SHP77 treated with DMSO at 0.1 percent for 48 hours (cell line): ENCODE data around the gene PDGFRA.
"Not testable (repeated sequence)": the region's sequence is repeated elsewhere in the genome, so short reads cannot be mapped to it uniquely, and the experiment has no call there.

Experiments
- DNase-seq: peaks from one replicate; lab custom pipeline; 2025; lab: John Stamatoyannopoulos, UW

PDGFRA gene

DNA sequence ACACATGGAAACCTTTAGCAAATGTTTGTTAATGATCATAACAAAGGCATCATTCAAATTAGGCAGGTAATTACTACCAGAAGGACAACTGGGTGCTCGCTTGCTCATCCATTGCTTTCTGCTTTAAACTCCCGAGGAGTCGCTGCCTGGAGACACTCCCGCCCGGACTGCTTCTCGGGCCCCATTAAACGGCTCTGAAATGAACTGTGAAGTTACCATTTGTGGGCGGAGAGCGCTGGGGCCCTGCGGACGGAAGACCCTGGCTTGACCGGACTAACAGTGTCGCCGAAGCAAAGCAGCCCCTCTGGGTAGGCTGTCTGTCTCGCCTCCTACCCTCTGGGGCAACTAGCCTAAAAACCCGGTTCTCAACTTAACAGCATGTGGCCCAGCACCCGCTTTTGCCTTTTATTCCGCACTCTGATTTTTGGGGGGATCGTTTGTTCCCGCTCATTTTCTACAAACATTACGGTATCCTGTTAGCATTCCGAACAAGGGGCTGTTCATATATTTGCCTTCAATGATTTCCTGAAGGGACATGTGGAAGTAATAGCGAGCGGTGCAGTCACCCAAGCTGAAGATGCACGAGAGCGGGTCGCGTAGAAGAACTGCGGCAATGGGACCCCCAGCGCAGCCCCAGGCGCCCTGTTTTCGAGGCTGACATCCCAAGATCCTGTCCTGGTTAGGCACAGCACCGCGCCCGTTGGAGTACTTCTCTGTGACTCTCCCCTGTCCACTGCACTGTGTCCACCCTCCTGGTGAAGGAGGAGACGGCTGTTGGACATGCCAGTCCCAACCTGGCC lies 1.6 kb upstream of the PDGFRA start:
- DNase-seq: peak; percentile 71

DNA sequence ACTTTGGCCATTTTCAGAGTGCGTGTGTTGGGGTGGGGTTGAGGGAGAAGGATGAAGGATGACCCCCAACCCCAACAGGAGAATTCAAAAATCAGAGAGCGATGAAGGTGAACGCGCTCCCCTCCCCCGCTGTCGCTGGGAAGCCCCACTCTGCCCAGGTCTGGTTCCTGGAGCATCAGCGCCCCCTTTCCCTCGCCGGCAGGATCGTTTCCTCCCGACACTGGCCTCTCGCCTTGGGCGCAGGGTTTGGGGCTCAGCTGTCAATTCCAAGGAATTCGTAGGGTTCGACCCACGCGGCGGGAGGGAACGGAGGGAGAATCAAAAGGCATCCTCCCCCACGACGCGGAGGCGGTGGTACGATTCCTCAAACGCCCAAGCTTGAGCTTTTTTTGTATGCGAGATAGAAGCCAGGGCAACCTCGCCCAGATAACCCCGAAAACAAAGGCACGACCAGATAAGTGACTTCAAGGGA lies 1.0 kb upstream of the PDGFRA start:
- DNase-seq: peak; percentile 72

DNA sequence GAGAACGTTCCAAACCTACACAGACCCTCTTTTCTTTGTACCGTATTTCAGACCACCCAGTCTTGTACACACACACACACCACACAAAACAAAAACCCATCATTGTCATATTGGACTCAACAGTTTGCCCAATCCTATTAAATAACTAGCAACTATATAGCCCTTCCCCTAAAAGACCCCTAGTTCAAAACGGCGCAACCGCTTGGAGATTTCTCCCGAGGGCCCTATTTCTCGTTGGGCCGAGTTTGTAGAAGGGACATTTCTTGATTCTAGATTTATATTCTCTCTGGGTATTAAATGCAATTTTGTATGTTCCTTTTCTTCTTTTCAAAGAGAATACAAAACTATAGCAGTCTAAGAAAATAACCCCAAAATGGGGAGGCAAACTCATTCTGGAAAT lies 547 bp upstream of the PDGFRA start:
- DNase-seq: no peak

DNA sequence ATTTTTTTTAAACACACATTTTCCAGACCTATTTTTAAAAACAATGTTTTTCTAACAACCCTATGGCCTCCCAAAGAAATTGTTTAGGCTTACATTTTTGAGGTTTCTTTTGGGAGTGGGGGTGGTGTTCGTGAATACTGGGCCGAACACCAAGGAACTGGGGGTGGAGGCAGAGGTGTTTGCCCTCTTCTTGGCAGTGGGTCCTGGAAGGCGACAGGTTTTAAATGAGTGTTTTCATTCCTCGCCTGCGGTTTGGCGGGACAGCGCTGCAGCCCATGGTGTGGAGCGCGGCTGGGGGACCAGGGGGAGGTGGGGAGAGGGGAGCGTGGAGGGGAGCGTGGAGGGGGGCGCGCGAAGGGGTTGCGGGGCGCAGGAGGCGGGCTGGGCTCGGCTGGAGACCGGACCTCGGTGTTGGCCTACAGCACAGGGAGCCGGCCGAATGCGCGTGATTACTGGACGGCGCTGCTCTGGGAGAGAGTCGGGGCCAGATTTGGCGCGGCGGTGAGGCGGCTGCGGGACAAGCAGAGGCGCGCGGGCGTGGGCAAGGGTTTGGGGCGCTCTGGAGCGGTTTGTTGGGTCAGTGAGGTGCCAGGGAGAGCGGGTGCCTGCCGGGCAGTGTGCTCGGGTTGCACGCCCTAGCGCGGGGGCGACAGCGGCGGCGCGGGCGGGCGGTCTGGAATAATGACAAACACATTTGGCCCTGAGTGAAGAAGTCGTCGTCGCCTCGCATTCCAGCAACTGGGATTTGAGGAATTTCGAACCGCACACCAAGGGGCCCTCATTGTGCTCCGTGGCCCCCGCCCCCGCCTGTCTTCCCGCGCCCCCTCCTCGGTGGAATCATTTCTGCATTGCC lies 764 bp downstream of the PDGFRA start:
- no peak for DNase-seq

DNA sequence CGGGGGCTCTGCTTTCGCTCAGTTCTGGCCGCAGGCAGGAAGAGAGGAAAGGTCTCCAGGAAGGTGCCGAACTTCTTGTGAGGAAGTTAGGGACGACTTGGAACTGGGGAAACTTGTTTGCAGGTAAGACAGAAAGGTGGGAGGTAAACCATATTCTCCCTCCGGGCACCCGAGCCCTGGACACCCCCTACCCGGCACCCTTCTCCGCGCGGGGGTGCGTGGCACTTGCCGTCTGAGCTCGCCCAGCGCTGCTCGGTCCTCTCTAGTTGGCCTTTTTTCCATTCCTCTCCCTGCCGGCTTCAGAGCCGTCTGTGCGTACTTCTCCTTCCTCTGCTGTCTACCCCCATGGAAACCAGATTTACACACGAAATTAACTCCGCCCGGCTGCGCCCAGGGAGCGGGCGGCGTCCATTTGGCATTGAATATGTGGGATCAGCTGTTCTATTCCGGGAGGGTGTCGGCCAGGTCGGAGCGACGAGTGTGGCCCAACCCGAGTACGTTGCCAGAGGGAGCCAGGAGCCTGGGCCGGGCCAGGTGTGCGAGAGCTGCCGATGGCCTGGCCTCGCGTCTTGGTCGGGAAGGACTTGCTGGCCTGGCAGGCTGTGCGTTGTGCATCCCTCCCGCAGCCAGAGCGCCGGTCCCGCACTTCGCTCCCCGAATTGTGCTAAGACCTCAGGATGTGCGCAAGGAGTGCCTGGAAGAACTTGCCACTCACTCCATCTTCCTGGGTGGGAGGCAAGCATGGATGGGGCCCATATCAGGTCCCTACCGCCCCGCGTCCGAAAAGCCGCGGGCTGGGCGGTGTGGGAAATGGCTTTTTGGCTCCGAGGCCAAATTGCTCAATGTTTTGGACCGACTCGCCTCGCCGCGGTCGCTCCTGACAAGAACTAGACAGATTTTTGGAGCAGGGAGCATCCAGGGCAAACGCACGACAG lies 1.7 kb downstream of the PDGFRA start:
- DNase-seq: no peak

DNA sequence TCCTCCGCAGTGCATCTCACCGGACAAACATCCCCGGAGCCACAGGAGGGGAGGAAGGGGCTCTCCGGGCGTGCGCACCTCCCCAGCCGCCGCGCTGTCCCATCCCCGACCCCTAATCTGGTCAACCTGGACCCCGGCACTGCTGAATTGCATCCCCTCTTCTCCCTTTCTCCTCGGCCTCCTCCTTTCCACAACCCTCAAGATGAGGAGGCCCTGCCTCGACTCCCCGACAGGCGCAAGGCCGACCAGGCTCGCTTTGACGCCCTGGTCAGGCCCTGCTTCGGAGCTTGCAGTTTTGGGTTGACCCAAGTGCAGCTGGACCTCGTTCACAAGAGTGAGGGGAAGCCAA lies 2.3 kb downstream of the PDGFRA start:
- DNase-seq: no peak

DNA sequence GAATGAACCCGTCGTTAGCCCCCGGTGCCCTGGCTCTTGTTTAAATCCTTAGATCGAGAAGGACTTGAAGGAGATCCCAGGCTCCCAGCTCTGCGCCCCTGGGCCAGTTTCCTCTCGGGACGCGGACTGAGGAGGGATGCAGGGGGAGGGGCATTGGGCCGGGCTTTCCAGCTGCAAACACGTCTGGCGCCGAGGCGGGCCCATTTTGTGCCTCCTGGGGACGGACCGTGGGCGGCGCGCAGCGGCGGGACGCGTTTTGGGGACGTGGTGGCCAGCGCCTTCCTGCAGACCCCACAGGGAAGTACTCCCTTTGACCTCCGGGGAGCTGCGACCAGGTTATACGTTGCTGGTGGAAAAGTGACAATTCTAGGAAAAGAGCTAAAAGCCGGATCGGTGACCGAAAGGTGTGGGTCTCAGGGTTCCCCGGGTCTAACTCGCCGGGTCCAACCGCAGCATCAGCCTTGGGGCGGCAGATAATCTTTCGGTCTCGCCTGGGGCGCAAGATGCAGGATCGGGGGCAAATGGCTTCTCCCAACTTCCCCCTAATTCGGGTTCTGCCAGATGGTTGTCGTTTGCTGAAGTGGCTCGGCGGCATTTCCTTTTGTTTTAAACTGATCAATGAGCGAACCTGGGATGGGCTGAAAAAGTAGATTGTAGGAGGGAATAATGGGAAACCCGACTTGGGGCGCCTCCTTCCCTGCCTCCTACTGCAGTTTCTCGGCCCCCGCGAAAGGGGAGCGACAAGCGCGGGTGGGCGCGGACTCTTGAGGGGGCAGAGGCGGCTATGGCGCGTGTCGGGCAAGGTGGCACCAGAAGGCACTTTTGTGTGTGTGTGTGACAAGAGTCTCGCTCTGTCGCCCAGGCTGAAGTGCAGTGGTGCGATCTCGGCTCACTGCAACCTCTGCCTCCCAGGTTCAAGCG lies 2.9 kb downstream of the PDGFRA start:
- no peak for DNase-seq

DNA sequence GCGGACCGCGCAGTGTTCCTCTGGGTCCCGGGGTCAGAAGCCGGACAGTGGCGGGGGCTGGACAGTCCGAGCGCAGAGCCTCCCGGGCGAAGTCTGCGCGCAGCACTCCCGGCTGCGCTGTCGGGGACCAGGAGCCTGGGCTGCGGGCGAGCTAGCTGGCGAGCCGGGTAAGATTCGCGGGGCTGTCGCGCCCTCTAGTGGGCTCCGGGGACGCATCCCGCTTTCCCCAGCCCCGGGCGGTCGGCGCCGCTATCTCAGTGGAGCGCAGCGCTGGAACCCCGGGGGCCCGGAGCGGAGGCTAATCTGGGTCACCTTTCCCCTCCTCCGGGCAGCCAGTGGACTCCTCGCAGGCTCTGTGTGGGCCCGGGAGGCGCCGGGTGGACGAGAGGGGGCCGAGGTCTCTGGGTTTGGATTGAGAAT lies 4.2 kb downstream of the PDGFRA start:
- DNase-seq: peak; percentile 85

DNA sequence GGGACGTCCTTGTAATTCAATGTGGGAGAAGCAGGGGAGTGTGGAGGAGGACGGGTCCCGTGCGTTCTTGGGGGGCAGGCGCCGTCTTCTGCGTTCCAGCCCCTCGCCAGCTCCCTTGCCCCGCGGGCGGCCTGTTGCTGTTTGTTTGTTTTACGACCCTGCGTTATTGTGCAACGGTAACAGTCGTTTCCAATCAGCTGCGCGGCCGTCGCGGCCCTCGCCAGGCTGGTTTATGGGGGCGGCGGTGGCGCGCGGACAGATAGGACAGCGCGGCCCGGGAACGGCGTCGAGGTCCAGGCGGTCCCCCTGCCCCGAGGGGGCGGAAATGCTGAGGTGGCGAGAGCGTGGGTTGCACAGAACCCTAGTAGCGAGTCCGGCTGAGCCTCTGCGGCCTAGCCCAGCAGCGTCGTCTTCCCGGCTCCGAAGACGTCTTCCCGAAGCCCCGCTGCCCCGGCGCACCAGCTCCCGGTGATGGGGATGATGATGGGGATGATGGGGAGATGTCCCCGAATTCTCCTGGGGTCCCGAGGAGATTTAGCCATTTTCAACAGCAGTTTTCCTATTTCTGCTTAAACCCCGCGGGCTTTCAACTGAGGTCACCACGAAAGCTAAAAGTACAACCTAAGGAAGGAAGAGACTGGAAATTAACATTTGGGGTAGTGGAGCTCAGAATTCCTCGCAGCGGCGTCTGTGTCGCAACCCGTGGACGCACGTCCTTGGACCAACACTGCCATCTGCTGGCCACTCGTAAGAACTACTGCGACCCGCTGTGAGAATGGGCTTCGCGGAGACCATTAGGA lies 4.8 kb downstream of the PDGFRA start:
- peak; percentile 65 for DNase-seq

DNA sequence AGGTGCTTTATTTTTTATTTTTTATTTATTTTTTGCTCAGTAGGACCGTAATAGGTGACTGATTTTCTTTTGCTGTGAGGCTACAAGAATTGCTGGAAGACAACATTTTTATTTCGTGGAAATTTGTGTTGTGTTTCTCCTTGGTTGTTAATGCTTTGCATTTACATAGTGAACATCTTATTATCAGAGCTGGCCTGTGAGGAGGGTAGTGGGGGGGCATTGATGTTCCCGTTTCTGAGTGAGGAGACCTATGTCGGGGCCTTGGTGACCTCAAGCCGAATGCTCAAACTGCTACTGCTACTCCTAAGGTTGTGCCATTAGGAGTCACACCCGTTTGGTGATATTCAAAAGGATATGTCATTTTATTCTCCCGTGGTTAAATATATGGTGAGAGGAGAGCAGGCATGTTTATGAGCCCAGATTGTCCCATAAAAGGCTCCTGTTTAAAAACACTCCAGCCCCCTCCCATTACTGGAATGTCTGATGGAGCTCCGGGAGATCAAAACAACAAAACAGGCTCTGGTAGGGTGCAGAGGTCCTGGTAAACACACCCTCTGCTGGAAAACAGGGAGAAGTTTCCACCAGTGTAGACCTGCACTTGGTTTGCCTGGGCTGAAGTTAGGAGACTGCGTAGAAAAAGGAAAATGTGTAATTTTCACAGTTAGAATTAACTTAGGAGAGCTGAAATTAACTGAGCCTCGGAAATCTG lies 5.6 kb downstream of the PDGFRA start:
- no peak for DNase-seq

DNA sequence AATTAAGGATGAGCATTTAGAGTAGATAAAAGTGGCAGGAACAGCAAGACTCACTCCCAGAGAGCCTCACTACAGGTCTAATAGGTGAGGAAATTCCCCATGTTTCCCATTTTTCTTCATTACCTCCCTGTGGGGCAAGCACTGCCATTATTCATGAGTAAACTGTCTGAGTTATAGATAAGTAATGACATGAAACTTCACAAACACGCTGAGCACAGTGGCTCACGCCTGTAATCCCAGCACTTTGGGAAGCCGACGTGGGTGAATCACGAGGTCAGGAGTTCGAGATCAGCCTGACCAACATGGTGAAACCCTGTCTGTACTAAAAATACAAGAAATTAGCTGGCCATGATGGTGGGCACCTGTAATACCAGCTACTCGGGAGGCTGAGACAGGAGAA lies 7.2 kb downstream of the PDGFRA start:
- DNase-seq: not testable (repeated sequence)

DNA sequence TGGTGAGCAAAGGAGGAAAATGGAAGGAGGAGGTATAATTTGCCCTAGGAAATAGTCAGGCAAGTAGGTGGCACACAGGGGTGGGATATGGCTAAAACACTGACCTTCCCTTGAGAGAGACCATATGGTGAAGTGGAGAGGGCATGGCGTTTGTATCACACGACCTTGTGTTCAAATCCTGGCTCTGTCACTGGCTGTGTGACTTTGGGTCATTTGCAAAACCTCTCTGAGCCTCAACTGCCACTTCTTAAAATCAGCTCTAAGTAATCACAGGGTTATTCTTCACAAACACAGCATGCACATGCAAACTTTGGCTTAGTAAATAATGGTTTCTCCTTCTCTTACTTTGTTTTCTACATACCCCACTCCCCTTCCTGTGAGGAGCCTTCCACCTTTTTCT lies 8.7 kb downstream of the PDGFRA start:
- no peak for DNase-seq

DNA sequence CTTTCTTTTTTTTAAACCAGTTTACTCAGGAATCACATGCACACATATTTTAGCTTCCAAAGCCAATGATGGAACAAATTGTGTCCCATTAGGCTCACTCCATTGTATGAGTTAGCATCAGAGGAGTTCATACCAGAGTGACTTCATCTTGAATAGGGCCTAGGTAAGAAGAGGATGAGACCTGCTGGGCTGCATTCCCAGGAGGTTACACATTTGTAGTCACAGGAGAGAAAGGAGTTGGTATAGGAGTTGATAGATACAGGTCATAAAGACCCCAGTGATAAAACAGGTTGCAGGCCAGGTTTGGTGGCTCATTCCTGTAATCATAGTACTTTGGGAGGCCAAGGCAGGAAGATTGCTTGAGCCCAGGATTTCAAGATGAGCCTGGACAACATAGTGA lies 9.3 kb downstream of the PDGFRA start:
- DNase-seq: no peak

DNA sequence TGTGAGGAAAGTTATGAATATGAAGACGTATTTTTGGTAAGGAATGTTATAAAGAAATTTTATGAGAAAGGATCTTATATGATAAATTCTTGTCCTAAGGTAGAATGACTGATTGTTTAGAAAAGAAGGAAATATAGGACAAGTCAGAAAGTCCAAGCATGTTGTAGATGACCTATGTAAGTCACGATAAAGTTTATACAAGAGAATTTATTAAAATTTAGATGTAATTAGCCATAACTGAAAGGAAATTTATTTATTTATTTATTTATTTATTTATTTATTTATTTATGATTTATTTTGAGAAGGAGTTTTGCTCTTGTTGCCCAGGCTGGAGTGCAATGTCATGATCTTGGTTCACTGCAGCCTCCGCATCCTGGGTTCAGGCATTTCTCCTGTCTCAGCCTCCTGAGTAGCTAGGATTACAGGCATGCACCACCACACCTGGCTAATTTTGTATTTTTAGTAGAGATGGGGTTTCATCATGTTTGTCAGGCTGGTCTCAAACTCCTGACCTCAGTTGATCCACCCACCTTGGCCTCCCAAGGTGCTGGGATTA lies 12.3 kb downstream of the PDGFRA start:
- DNase-seq: not testable (repeated sequence)

DNA sequence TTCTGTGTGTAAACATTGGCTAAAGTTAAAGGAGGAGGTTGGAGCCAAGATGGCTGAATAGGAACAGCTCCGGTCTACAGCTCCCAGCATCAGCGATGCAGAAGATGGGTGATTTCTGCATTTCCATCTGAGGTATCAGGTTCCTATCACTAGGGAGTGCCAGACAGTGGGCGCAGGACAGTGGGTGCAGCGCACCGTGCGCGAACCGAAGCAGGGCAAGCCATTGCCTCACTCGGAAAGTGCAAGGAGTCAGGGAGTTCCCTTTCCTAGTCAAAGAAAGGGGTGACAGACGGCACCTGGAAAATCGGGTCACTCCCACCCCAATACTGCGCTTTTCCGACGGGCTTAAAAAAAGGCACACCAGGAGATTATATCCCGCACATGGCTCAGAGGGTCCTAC lies 14.4 kb downstream of the PDGFRA start:
- DNase-seq: not testable (repeated sequence)

DNA sequence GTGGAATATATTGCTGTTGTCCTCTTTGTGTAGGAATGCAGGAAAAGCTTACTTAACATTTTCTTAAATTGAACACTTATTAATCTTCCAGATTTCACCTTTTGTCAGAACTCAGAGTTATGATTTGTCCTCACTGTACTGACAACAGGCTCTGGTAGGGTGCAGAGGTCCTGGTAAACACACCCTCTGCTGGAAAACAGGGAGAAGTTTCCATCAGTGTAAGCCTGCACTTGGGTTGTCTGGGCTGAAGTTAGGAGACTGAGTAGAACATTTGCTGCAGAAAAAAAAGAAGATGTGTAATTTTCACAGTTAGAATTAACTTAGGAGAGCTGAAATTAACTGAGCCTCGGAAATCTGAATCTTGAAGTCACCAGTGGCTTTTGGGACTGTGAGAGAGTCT lies 23.2 kb downstream of the PDGFRA start:
- not testable (repeated sequence) for DNase-seq

DNA sequence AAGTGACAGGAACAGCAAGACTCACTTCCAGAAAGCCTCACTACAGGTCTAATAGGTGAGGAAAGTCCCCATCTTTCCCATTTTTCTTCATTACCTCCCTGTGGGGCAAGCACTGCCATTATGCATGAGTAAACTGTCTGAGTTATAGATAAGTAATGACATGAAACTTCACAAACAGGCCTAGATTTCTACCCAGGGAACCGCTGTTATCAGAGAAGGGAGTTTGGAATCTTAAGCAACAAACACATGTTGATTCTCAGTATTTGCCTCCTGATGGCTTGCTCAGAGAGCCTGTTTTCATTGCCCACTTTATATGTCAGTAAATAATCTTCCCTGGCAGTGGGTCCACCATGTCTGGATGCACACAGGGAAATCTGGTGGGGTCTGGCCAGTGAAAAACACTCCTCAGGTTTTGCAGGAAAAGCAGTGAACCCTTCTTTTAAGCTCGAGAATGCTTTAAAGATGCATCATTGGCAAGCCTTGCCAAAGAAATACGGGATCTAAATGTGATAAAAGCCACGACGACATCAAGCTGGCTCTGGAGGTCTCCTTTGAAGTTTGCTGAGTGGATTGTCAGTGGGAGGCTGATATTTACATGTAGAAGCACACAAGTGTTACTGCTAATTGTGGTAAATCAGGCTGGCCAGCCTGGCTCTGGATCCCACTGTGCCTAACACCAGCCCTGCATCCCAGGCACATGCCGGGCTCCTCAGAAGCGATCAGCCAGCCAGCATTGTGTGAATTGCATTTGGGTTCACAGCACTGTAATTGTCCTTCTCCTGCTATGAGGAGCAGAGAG lies 25.2 kb downstream of the PDGFRA start:
- DNase-seq: no peak

DNA sequence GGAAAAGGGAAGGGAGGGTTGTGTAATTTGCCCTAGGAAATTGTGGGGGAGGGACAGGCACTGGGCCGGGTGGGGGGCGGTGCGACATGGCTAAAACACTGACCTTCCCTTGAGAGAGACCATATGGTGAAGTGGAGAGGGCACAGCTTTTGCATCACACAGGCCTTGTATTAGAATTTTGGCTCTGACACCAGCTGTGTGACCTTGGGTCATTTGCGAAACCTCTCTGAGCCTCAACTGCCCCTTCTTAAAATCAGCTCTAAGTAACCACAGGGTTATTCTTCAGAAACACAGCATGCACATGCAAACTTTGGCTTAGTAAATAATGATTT lies 25.8 kb downstream of the PDGFRA start:
- DNase-seq: no peak

DNA sequence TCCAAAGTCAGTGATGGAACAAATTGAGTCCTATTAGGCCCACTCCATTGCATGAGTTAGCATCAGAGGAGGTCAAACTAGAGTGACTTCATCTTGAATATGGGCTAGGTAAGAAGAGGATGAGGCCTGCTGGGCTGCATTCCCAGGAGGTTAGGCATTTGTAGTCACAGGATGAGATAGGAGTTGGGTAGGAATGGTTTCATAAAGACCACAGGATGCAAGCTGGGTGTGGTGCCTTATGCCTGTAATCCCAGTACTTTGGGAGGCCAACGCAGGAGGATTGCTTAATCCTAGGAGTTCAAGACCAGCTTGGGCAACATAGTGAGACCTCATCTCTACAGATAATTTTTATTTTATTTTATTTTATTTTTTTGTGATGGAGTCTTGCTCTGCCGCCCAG lies 26.8 kb downstream of the PDGFRA start:
- DNase-seq: no peak
